Mesenchymal stem cell (in vitro differentiated cells and primary cell): ENCODE data around the gene CDH23.
A peak's percentile ranks its signal among the peaks of the same experiment; 100 is the strongest.

Experiments
- DNase-seq: peaks from one replicate; pipeline ENCODE4 v3.0.0-alpha.2; 2013
- H2AFZ ChIP-seq: one replicate; pipeline ENCODE4 v1.6.1; 2013; ENCODE audit warnings: low read depth, mild to moderate bottlenecking, control low read depth, inconsistent platforms, low read length, moderate library complexity
- H2AK5ac ChIP-seq: 2 replicates; pipeline ENCODE4 v1.6.1; 2013; ENCODE audit warnings: low read length, moderate library complexity, mild to moderate bottlenecking, inconsistent platforms; ENCODE audit not compliant: severe bottlenecking
- H2BK120ac ChIP-seq: one replicate; pipeline ENCODE4 v1.6.1; 2013; ENCODE audit warnings: low read depth, mild to moderate bottlenecking, inconsistent platforms, low read length, moderate library complexity
- H2BK12ac ChIP-seq, 2 experiments: one replicate each; pipeline ENCODE4 v1.6.1; 2013; ENCODE audit warnings: inconsistent platforms in 2 of 2, low read length in 2 of 2, mild to moderate bottlenecking in 2 of 2, moderate library complexity in 2 of 2, control low read depth in 1 of 2
- H2BK15ac ChIP-seq: one replicate; pipeline ENCODE4 v1.6.1; 2013; ENCODE audit warnings: mild to moderate bottlenecking, low read depth, inconsistent platforms; ENCODE audit not compliant: poor library complexity, severe bottlenecking
- H2BK5ac ChIP-seq: 2 replicates; pipeline ENCODE4 v1.6.1; 2013; ENCODE audit warnings: low read depth, mild to moderate bottlenecking, low read length, control low read depth, inconsistent platforms; ENCODE audit not compliant: poor library complexity, severe bottlenecking
- H3K14ac ChIP-seq, 2 experiments: one replicate each; pipeline ENCODE4 v1.6.1; 2013; ENCODE audit warnings: inconsistent platforms in 2 of 2, low read length in 2 of 2, control low read depth in 1 of 2, mild to moderate bottlenecking in 1 of 2, moderate library complexity in 1 of 2
- H3K18ac ChIP-seq, 2 experiments: one replicate each; pipeline ENCODE4 v1.6.1; 2013; ENCODE audit warnings: inconsistent platforms in 2 of 2, low read length in 2 of 2, control low read depth in 1 of 2, low read depth in 1 of 2, mild to moderate bottlenecking in 1 of 2
- H3K23ac ChIP-seq, 2 experiments: one replicate each; pipeline ENCODE4 v1.6.1; 2013; ENCODE audit warnings: inconsistent platforms in 2 of 2, low read length in 2 of 2, mild to moderate bottlenecking in 2 of 2, moderate library complexity in 2 of 2, control low read depth in 1 of 2
- H3K27ac ChIP-seq: 2 replicates; pipeline ENCODE4 v1.5.1; 2013; ENCODE audit warnings: mild to moderate bottlenecking, moderate library complexity, low read length, control low read depth, inconsistent platforms; ENCODE audit not compliant: poor library complexity, severe bottlenecking
- H3K27me3 ChIP-seq, 2 experiments: 2 replicates each; pipeline versions ENCODE4 v1.6.1 to v1.7.0; 2013; ENCODE audit warnings: low read length in 2 of 2, mild to moderate bottlenecking in 2 of 2, moderate library complexity in 2 of 2, control low read depth in 1 of 2, inconsistent platforms in 1 of 2; ENCODE audit not compliant: control insufficient read depth in 1 of 2, insufficient read depth in 1 of 2
- H3K36me3 ChIP-seq, 2 experiments: 2 replicates each; pipeline versions ENCODE4 v1.6.1 to v1.7.0; 2013; ENCODE audit warnings: low read length in 2 of 2, control low read depth in 1 of 2, inconsistent platforms in 1 of 2, low read depth in 1 of 2, mild to moderate bottlenecking in 1 of 2; ENCODE audit not compliant: insufficient read depth in 2 of 2, control insufficient read depth in 1 of 2
- H3K4ac ChIP-seq, 2 experiments: one replicate each; pipeline ENCODE4 v1.6.1; 2013; ENCODE audit warnings: inconsistent platforms in 2 of 2, low read length in 2 of 2, mild to moderate bottlenecking in 2 of 2, moderate library complexity in 2 of 2, control low read depth in 1 of 2, low read depth in 1 of 2
- H3K4me1 ChIP-seq: 2 replicates; pipeline ENCODE4 v1.6.1; 2013; ENCODE audit warnings: low read depth, low read length, control low read depth; ENCODE audit not compliant: control insufficient read depth, insufficient read depth
- H3K4me2 ChIP-seq: 2 replicates; pipeline ENCODE4 v1.6.1; 2013; ENCODE audit warnings: low read length, mild to moderate bottlenecking, inconsistent platforms; ENCODE audit not compliant: poor library complexity, severe bottlenecking
- H3K4me3 ChIP-seq, 2 experiments: 2 replicates each; pipeline versions ENCODE4 v1.5.1 to v1.7.0; 2013; ENCODE audit warnings: low read length in 2 of 2, mild to moderate bottlenecking in 2 of 2, control low read depth in 1 of 2, low read depth in 1 of 2; ENCODE audit not compliant: insufficient read depth in 1 of 2
- H3K79me1 ChIP-seq: replicated peaks from 2 replicates; pipeline ENCODE4 v1.6.1; 2013; ENCODE audit warnings: mild to moderate bottlenecking, control low read depth, low read length, inconsistent platforms; ENCODE audit not compliant: poor library complexity, severe bottlenecking
- H3K9ac ChIP-seq: 2 replicates; pipeline ENCODE4 v1.7.0; 2013; ENCODE audit warnings: mild to moderate bottlenecking, low read length, moderate library complexity
- H3K9me3 ChIP-seq: 2 replicates; pipeline ENCODE4 v1.7.0; 2013; ENCODE audit warnings: mild to moderate bottlenecking, low read length; ENCODE audit not compliant: control insufficient read depth
- H4K8ac ChIP-seq: one replicate; pipeline ENCODE4 v1.6.1; 2013; ENCODE audit warnings: inconsistent platforms, mild to moderate bottlenecking, low read length, moderate library complexity
- H4K91ac ChIP-seq: one replicate; pipeline ENCODE4 v1.6.1; 2013; ENCODE audit warnings: mild to moderate bottlenecking, low read length, inconsistent platforms
- WGBS: methylation state at CpG from one replicate; pipeline ENCODE4 v1.1.7; 2013; ENCODE audit warnings: mixed read lengths; 5-methylcytosine and 5-hydroxymethylcytosine counted together

The CDH23 gene

DNA sequence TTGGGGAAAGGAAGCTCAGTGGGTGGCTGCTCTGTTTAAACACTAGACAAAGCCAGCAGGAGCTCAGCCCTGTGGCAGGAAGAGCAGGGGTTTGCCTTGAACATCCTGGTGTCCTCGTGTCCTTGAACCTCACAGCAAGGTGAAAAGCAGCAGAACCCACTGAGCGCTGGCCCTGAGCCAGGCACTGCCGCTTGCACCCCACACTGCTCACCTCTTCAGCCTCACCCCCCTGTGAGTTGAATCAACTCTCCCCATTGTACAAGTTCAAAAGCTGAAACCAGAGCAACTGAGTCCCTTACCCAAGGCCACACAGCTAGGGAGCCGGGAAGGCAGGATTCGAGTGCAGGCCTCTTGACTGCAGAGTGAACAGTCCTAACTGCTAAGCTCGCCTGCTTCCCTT is 45.6 kb upstream of the CDH23 start:
- H4K91ac ChIP-seq, result no peak overlapping the region
- H3K23ac ChIP-seq, result no peak overlapping the region
- no peak overlapping the region for H2BK12ac ChIP-seq
- no peak overlapping the region for H3K4me3 ChIP-seq
- H3K27ac ChIP-seq, result no peak overlapping the region
- no peak overlapping the region for H2AK5ac ChIP-seq
- no peak overlapping the region for H3K4ac ChIP-seq
- H3K4me1 ChIP-seq, result peaks cover 7% of the 10 kb centered on the region
- no peaks in the 10 kb centered on the region for H3K79me1 ChIP-seq
- peaks cover 1 to 55% of the 10 kb centered on the region in 2 experiments for H3K27me3 ChIP-seq
- WGBS, result 85% methylated on average over 6 of the region's 6 CpGs
- peak overlapping the region in 1 of 2 experiments; percentile 6 for H3K14ac ChIP-seq
- no peak overlapping the region for H3K4me2 ChIP-seq
- H3K36me3 ChIP-seq, result peaks cover 0 to 6% of the 10 kb centered on the region in 2 experiments
- no peak overlapping the region for H2BK5ac ChIP-seq
- no peak overlapping the region for H2BK120ac ChIP-seq
- H2AFZ ChIP-seq, result no peak overlapping the region
- no peaks in the 10 kb centered on the region for H3K9me3 ChIP-seq
- H3K9ac ChIP-seq, result no peak overlapping the region
- no peak overlapping the region for H4K8ac ChIP-seq
- no peak overlapping the region for H3K18ac ChIP-seq
- H2BK15ac ChIP-seq, result no peak overlapping the region
- DNase-seq, result no peak

DNA sequence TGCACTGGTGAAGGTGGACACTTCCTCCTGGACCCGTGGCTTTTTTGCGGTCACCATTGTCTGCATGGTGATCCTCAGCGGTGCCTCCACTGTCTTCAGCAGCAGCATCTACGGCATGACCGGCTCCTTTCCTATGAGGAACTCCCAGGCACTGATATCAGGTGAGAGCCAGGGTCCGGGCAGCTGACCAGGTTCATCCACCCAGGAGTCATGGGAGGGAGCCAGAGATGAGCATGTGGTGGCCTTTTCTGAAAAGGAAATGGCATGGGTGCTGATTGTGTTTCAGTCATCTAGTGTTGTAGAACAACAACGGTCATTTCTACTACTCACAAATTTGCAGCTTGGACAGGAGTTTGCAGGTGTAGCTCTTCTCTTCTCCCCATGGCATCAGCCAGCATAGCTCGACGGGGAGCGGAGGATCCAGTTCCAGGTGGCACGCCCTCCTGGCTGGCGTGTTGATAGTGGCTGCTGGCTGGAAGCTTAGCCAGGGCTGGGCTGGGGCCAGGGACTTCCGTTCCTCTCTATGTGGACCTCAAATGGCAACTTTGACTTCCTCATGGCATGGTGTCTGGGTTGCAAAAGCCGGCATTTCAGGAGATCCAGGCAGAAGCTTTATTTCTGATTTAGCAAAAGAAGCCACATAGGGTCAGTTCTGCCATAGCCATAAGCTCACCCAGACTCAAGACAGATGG is 44.9 kb upstream of the CDH23 start:
- Histone ChIP-seq H3K14ac (no peak overlapping the region), H3K79me1 (no peaks in the 10 kb centered on the region), H3K18ac (no peak overlapping the region), H3K4me2 (no peak overlapping the region), H3K27ac (no peak overlapping the region), H2AFZ (no peak overlapping the region), H3K4ac (no peak overlapping the region), H3K36me3 (peaks cover 0 to 12% of the 10 kb centered on the region in 2 experiments), H3K9ac (no peak overlapping the region), H2BK12ac (no peak overlapping the region), H3K23ac (no peak overlapping the region), H2BK15ac (no peak overlapping the region), H2AK5ac (no peak overlapping the region), H3K4me1 (peaks cover 7% of the 10 kb centered on the region), H3K4me3 (no peak overlapping the region), H2BK120ac (no peak overlapping the region), H4K8ac (no peak overlapping the region), H3K9me3 (no peaks in the 10 kb centered on the region), H2BK5ac (no peak overlapping the region), H3K27me3 (peaks cover 0 to 50% of the 10 kb centered on the region in 2 experiments), H4K91ac (no peak overlapping the region)
- 89% methylated on average over 14 of the region's 14 CpGs for WGBS
- DNase-seq, result no peak

DNA sequence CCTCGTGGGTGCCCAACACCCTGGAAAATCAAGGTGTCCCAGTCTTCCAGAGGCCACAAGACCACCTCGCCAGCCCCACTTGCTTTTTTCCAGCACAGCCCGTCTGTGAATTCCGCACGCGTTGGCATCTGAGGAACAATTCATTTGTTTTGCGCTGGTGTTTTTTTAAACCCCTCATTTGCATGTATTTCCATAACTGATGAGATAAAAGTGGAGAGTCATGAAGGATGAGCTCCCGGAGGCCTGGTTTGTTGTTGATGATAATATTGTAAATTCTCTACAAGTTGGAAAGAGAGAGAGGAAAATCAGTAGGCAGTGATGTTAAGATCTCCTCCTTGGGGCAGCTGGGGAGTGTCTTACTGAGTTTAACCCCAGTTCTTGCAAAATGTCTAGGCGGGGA is 43.1 kb upstream of the CDH23 start:
- Histone ChIP-seq H2BK12ac (no peak overlapping the region), H2AK5ac (no peak overlapping the region), H3K23ac (no peak overlapping the region), H2AFZ (no peak overlapping the region), H3K27ac (no peak overlapping the region), H3K14ac (no peak overlapping the region), H2BK15ac (no peak overlapping the region), H2BK120ac (no peak overlapping the region), H3K36me3 (peaks cover 0 to 12% of the 10 kb centered on the region in 2 experiments), H3K27me3 (peaks cover 0 to 35% of the 10 kb centered on the region in 2 experiments), H3K79me1 (no peaks in the 10 kb centered on the region), H3K9me3 (no peaks in the 10 kb centered on the region), H3K4me1 (peaks cover 3% of the 10 kb centered on the region), H3K18ac (no peak overlapping the region), H4K91ac (no peak overlapping the region), H3K4me2 (no peak overlapping the region), H3K9ac (no peak overlapping the region), H3K4me3 (no peak overlapping the region), H3K4ac (no peak overlapping the region), H4K8ac (no peak overlapping the region), H2BK5ac (no peak overlapping the region)
- DNase-seq, result no peak
- WGBS, result 63% methylated on average over 9 of the region's 9 CpGs

DNA sequence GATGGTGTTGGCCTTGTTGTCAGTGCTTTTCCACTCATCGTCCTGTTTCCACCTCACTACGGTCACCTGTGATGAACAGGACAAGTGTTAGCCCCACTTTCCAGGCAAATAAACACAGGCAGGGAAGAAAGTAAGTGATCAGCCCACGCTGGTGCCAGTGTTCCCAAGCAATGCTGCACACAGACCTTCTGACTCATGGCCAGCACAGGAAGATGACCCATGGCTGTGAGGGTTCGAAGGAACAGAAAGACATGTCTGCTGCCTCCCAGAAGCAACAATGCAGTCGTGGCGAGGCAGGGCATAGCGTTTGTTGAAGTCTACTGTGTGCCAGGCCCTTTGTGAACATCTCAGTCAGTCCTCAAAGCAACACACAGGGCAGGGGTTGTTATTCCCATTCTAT is 41.9 kb upstream of the CDH23 start:
- H4K91ac ChIP-seq, result peak overlapping the region; percentile 2
- no peak overlapping the region for H3K27ac ChIP-seq
- H2AFZ ChIP-seq, result no peak overlapping the region
- no peak overlapping the region for H2BK5ac ChIP-seq
- no peaks in the 10 kb centered on the region for H3K4me1 ChIP-seq
- no peak overlapping the region for H3K9ac ChIP-seq
- H3K9me3 ChIP-seq, result no peaks in the 10 kb centered on the region
- peaks cover 0 to 12% of the 10 kb centered on the region in 2 experiments for H3K36me3 ChIP-seq
- 66% methylated on average over 7 of the region's 7 CpGs for WGBS
- peak overlapping the region in 1 of 2 experiments; percentile 49 for H3K14ac ChIP-seq
- H3K4me2 ChIP-seq, result no peak overlapping the region
- no peak overlapping the region for H2AK5ac ChIP-seq
- H2BK12ac ChIP-seq, result no peak overlapping the region
- H3K4ac ChIP-seq, result no peak overlapping the region
- no peak overlapping the region for H2BK120ac ChIP-seq
- no peak for DNase-seq
- no peak overlapping the region for H2BK15ac ChIP-seq
- no peak overlapping the region for H3K18ac ChIP-seq
- H3K27me3 ChIP-seq, result peaks cover 0 to 27% of the 10 kb centered on the region in 2 experiments
- H3K79me1 ChIP-seq, result no peaks in the 10 kb centered on the region
- no peak overlapping the region for H3K23ac ChIP-seq
- H4K8ac ChIP-seq, result no peak overlapping the region
- no peak overlapping the region for H3K4me3 ChIP-seq
